Stimulated activated CD8-positive, alpha-beta memory T cell treated with anti-CD3 and anti-CD28 coated beads, Interleukin-7, amount 100 ng/mL, for 1 hour (primary cell): Measurements from ENCODE around the gene TUBA3D.
"Not testable (repeated sequence)": the region's sequence is repeated elsewhere in the genome, so short reads cannot be mapped to it uniquely, and the experiment has no call there.

Source experiments
- DNase-seq, 2 donors: peaks; one replicate each; pipeline ENCODE4 v3.0.0-alpha.2; 2020; ENCODE audit warnings: low read depth in 2 of 2

TUBA3D gene

DNA sequence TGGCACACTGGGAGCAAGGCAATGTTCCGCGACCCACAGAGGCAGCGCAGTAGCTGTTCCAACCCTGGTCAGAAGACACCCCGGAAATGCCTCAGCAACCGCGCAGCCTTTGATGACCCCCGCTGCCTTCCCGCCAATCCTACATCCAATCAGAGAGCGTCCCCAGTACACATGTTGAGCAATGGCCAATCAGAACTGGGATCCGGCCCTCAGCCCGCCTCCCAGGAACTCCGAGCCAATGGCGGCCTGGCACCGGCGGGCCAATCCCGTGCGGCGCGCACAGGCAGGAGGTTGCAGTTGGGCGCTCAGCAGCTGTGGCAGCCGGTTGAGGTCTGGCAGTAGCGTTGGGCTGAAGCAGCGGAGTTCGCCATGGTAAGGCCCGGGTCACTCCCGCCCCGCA, at the start of gene TUBA3D:
Gene TUBA3D, plus strand, starts transcription at position 289 of the 400 bp plus-strand sequence. Its CDS starts 81 bp downstream, at position 370.
- DNase-seq: no peak

DNA sequence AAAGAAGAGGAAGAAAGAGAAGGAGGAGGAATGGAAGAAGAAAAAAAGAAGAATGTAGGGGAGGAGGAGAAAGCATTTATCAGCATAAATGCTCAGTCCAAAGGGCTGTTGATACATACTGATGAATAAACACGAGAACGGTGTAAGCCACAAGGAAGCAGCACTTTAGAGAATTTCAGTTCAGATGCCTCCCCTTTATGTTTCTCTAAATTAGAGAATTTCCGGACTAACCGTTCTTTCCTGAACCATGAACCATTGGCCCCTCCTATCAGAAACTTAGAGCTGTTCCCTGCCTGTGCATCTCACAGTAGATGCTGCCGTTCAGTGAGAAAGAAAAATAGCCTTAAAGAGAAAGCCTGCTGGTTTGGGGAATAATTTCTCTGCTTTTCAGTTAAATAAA, 49.2 kb upstream of the TUBA3D start:
- DNase-seq: no peak

DNA sequence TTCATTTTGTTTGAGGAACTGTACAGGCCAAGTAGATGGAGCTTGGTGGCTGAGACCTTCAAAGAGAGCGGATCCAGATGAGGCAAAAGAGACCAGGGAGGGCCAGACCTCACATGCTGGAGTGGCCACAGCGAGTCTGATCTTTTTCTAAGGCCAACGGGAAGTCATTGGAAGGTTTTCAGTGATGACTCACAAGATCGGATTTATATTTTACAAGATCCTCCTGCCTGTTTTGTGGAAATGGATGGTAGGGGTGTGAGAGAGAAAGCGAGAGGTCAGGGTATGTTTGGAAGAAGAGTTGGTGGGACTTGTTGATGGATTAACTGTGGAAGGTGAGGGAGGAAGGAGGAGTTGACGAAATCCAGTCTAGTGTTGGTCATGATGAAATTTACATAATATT, 44.6 kb upstream of the TUBA3D start:
- no peak for DNase-seq

DNA sequence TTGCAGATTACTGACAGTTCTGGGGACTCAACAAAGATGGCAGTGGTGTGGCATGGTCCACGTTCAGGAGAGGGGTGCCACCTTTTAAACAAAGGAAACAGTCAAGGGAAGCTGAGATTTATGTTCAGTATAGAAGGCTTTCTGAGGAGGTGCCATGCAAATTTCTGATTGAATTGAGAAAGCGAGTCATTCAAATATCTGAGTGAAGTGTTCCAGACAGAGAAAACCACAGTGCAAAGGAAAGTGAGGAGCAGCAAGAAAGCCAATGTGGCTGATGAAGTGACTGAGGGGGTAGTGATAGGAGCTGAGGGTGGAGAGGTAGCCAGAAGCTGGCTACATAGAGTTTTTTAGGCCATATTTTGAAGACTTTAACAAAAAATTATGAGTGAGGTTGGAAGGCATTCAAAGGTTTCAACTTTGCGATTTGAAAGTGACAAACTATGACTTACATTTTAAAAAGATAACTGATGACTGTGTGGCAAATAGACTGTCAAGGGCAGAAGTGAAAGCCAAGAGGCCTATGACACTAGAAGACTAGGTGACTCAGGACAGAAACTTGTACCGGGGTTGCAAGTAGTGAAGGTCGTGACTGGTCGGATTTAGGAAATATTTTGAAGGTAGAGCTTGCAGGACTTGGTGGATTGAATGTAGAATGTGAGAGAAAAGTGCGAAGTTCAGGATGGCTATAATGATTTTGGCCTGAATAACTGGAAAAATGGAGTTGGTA, 35.0 kb upstream of the TUBA3D start:
- DNase-seq: not testable (repeated sequence)

DNA sequence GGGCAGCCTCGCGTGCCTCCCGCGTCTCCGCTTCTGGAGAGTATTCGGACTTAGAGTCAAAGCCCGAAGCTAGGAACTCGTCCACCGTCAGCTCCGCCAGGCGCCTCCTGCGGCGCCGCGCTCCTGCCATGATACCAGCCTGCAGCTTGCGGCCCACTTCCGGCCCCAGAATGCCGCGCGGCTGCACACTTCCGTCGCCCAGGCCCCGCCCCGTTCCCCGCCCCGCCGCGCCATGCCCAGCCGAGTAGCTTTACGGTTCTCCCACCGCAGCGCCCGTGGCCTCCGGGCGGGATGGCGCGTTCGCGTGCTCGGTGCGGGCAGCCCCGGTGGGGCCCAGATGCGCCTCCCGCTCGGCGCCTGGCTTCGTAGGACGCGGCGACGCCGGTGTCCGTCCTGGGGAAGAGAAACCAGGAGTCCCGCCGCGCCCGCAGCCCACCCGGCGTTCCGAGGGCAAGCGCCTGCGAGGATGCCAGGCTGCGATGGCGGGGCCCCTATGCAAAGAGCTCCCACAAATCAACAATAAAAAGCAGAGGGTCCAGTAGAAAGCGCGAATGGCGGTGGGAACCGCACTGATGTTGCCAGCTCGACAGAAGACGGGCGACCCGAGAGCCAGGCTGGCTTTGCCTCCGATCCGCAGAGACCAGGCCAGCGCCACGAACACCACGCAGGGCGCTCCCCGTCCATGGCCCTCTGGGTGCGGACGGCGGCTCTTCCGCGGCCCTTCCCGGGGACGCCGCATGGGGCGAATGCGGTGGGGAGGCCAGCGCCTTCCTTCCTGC, 31.0 kb upstream of the TUBA3D start:
- DNase-seq: not testable (repeated sequence)

DNA sequence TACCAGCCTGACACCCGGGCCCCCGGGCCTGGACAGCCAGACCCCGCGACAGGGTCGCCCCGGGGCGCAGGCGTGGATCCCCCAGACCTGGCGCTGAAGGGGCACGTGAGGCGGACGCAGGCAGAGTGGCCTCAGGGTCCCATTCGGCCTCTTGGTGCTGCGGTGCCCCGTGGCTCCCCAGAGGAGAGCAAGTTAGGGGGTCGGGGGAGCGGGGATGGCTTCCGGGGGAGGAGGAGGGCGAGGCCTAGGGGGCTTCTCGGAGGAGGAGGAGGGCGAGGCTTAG, 30.5 kb upstream of the TUBA3D start:
- not testable (repeated sequence) for DNase-seq

DNA sequence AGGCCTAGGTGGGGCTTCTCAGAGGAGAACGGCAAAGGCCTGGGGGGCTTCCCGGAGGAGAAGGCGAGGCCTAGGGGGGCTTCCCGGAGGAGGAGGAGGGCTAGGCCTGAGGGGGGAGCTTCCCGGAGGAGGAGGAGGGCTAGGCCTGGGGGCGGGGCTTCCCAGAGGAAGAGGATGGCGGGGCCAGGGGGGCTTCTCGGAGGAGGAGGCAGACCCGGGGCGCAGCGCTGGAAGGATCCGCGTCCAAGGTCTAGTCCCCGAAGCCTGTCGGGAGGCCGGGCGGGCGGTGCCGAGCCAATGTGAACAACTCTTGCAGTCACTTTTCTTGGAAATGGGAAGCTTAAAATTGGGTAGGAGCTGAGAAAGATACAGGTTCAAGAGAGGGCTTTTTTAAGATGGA, 30.0 kb upstream of the TUBA3D start:
- no peak for DNase-seq

DNA sequence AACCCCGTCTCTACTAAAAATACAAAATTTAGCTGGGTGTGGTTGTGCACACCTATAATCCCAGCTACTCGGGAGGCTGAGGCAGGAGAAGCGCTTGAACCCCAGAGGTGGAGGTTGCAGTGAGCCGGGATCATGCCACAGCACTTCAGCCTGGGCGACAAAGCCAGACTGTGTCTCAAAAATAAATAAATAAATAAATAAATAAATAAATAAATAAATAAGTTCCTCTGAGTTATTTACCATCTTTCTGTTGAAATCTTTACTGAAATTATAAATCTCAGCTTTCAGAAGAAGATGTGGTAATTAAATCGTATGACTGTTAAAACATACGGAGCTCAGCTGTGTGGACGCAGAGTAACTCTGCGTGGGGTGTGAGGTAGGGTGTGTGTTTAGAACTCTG, 27.9 kb upstream of the TUBA3D start:
- not testable (repeated sequence) for DNase-seq

DNA sequence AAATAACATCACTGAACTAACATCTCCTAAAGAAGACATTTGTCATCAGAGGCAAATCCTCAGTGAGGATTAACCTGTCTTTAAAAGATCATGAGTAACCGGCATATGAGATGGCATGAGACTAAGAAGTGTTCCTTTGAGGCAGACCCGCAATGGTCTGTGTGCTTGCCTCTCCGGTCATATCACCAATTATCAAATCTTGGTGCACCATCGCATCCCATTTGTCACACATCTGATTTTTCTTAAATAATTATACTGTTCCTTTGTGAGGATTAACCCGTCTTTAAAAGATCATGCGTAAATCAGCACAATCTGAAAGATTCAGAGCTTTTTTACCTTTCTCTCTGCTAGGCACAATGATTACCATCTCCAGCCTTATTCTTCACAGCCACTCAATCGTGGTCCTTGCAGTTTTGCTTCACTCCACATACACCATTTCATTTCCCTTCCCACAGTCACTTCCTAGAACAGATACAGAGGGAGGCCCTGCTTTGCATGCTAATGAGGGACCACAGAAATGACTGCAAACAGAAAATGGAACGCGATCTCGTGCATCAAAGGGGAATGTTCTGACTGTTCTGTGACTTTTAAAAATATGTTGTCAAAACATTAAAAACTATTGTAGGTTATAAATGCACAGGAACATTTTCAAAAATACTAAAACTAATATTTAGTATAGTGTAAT, 24.5 kb upstream of the TUBA3D start:
- not testable (repeated sequence) for DNase-seq

DNA sequence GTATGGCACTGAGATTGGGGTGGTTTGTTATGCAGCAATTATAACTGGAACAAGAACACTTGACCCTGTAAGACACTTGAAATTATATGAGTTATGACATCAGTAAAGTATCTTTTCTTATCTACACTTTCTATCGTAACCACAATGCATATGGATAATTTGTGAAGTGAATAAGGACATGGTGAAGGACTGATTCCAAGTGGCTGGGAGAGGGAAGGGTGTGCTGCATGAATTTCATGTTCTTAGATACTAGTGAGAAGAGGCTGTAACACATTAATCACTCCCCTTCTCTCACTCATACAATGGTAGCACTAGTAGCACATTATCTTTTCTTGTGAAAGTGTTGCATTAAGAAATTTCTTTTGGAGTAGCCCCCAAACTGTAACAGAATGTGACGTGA, 21.0 kb upstream of the TUBA3D start:
- DNase-seq: not testable (repeated sequence)

DNA sequence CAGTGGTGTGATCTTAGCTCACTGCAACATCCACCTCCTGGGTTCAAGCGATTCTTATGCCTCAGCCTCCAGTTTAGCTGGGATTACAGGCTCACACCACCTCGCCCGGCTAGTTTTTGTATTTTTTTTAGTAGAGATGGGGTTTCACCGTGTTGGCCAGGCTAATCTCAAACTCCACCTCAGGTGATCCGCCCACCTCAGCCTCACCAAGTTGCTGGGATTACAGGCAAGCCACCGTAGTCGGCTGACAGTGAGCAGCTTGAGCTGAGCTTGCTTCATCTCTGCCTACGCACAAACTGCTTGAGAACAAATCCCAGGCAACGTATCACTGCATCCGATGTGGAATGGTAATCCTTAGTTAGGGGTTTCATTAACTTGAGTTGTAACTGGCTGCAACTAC, 8.2 kb upstream of the TUBA3D start:
- DNase-seq: not testable (repeated sequence)

DNA sequence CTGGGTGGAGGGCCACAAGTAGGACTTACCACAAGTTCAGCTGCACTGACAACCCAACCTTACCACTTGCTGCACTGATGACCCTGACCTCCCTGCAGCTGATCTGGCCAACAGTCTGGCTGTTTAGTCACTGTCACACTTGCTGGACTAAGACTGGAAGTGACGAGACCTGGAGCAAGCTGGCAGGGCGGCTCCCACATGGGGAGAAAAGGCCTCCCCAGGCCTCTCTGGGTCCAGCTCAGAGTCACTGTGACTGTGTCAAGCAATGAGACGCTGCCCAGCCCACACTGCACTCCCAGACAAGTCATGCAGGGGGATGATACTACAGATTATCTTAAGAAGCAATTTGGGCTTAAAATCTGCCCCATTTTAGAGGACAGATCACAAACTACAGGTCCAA, 5.0 kb upstream of the TUBA3D start:
- not testable (repeated sequence) for DNase-seq

DNA sequence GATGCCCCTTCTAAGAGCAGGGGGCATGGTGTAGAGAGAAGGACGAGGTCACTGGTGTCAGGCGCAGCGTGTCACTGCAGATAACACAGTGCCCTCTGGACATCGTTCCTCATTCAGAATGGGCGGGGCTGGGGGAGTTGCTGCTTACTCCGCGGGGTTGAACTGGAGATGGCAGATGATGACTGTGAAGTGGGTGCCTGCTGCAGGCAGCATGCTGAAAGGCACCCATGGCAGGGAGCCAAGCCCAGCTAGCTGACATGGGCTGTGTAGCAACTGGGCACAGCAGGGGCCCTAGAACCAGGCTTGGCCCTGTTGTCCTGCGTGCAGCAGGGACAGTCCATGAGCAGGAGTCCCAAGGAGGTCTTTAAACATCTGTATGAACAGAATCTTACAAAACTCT, 4.3 kb upstream of the TUBA3D start:
- not testable (repeated sequence) for DNase-seq

DNA sequence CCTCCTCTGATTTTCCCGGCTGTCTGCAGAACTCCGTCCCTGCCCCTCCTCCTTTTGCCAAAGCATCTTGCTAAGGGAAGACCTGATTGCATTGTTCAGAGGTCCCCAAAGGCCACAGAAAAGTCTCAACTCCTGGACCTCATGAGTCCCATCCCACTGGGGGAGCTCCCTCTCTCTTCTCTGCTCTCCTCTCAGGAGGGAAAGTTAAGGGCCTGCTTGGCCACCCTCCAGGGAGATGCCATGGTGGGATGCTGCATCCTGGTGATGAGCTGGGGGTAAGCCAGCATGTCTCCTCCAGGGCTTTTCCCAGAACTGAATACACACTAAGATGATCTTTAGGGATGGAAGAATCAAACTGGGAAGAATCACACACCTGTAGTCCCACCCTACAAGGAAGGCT, 2.7 kb upstream of the TUBA3D start:
- not testable (repeated sequence) for DNase-seq

DNA sequence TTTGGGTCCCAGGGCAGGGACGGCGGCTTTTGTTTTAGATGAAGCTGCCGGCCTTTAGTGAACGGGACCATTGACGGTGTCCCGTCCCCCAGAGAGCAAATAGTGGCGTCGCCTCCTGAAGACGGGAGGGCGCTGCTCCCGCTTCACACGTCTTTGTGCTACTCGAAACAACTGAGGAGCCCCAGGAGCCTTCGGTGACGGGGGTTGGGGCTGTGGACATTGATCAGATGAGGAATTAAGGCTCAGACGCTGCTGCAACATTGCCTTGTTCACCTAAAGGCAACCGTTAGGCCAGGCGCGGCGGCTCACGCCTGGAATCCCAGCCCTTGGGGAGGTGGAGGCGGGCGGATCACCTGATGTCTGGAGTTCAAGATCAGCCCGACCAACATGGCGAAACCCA, 444 bp downstream of the TUBA3D start:
- not testable (repeated sequence) for DNase-seq

DNA sequence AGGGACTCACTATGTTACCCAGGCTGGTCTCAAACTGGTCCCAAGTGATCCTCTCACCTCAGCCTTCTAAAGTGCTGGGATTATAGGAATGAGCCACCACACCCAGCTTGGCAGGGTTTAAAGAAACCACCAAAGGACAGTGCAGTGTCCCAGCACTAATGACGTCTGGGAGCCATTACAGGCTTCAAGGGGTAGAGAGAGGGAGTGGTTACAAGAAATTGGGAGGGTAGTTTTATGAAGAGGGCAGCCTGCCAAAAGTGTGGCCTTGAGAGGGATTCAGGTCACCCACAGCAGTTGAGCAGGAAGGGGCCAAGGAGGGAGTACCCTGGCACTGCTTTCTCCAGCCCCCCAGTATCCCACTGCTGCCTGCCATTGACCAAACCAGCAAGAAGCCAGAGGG, 1.3 kb downstream of the TUBA3D start:
- not testable (repeated sequence) for DNase-seq

DNA sequence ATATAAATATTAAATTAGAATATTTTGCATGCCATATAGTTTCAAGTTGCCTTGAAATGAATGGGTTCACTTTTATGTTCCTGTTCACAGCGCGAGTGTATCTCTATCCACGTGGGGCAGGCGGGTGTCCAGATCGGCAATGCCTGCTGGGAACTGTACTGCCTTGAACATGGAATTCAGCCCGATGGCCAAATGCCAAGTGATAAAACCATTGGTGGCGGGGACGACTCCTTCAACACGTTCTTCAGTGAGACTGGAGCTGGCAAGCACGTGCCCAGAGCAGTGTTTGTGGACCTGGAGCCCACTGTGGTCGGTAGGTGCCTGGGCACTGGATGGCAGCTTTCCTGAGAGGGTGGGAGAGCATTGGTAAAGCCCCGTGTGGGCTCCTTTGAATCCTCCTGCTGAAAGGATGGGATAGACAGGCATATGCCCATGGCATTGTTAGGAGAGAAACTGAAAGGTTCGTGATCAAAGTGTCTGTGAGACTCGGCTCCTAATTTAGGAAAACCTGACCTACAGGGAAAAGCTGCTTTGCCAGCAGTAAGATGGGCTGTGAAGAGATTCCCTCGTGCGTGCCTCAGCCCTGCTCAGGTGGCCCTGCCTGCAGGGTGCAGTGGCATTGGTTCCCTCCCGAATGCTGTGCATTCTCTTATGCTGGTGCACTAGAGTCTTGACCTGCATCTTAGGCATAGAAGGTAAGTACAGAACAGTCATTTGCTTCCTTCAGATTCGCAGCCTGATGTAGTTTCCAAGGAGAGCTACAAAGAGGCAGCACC, 2.3 kb downstream of the TUBA3D start:
- not testable (repeated sequence) for DNase-seq

DNA sequence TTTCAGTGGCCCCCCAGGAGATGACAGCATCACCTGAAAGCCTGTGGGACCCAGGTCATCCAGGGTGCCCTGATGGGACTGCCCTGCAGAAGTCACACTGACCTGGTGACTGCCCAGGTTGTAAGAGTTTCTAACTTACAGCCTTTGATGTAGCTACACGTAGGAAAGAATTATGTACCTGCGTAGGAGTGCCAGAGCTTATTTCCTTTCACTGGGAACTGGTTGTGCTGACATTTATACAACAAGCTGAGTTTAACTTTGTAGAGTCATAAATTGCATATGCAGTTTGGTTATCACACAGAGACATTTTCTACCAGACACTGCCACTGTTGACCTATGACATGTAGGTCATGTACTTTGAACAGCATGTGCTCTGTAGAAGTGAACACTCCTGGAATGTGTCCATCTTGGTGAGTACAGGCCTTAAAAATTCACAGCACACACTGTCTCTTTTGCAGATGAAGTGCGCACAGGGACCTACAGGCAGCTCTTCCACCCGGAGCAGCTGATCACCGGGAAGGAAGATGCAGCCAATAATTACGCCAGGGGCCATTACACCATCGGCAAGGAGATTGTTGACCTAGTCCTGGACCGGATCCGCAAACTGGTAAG, 3.0 kb downstream of the TUBA3D start:
- DNase-seq: not testable (repeated sequence)

DNA sequence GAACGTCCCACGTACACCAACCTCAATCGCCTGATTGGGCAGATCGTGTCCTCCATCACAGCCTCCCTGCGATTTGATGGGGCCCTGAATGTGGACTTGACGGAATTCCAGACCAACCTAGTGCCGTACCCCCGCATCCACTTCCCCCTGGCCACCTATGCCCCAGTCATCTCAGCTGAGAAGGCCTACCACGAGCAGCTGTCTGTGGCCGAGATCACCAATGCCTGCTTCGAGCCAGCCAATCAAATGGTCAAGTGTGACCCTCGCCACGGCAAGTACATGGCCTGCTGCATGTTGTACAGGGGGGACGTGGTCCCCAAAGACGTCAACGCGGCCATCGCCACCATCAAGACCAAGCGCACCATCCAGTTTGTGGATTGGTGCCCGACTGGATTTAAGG, 4.4 kb downstream of the TUBA3D start:
- not testable (repeated sequence) for DNase-seq

DNA sequence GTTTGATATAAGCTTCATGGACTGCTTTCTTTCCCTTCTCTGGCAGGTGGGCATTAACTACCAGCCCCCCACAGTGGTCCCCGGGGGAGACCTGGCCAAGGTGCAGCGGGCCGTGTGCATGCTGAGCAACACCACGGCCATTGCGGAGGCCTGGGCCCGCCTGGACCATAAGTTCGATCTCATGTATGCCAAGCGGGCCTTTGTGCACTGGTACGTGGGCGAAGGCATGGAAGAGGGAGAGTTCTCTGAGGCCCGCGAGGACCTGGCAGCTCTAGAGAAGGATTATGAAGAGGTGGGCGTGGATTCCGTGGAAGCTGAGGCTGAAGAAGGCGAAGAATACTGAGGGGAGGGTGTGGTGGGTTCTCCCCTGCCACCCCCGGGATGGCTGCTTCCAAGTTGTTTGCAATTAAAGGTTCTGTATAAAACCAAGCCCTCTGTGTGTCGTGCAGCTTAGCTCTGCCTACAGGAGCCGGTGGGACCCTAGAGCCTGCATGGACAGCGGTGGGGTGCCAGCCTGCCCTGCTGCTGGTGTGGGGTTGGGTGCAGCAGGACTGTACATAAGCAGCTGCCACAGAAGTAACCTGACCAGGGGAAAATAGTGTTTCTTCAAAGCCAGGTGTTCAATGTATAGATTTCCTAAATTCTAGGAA, 6.7 kb downstream of the TUBA3D start:
- DNase-seq: not testable (repeated sequence)
